Measurements from ENCODE around the gene EXOC6.

Gene EXOC6

DNA sequence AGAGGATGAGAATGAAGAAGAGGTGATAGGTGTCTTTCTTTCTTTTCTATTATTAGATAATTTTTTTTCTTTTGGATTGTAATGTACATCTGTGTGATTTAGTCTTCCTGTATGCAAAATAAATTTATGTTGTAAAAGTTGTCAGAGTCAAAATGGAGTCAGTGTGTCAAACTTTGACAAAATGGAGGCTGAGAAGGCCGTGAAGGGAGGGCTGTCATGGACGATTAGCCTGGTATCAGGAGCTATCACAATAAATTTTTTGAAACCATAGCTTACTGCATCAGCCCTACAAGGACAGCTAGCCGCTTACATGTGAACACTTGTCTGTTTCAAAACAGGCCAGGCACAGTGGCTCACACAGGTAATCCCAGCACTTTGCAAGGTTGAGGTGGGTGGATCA is 67.6 kb downstream of the EXOC6 start:
- in situ Hi-C loops (cut with HindIII; ENCODE audit: low sequenced_read_pairs) = no loop called here
- DNase-seq (ENCODE audit: low read depth) = no peak
- TF ChIP-seq, protein P1, sequence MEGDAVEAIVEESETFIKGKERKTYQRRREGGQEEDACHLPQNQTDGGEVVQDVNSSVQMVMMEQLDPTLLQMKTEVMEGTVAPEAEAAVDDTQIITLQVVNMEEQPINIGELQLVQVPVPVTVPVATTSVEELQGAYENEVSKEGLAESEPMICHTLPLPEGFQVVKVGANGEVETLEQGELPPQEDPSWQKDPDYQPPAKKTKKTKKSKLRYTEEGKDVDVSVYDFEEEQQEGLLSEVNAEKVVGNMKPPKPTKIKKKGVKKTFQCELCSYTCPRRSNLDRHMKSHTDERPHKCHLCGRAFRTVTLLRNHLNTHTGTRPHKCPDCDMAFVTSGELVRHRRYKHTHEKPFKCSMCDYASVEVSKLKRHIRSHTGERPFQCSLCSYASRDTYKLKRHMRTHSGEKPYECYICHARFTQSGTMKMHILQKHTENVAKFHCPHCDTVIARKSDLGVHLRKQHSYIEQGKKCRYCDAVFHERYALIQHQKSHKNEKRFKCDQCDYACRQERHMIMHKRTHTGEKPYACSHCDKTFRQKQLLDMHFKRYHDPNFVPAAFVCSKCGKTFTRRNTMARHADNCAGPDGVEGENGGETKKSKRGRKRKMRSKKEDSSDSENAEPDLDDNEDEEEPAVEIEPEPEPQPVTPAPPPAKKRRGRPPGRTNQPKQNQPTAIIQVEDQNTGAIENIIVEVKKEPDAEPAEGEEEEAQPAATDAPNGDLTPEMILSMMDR (IDR thresholded peaks at IDR 0.05; ENCODE audit: low read depth, low read length, missing control alignments) = no peak
- H3K4me3 ChIP-seq (ENCODE audit: low read depth, low read length) = no peak overlapping the region

DNA sequence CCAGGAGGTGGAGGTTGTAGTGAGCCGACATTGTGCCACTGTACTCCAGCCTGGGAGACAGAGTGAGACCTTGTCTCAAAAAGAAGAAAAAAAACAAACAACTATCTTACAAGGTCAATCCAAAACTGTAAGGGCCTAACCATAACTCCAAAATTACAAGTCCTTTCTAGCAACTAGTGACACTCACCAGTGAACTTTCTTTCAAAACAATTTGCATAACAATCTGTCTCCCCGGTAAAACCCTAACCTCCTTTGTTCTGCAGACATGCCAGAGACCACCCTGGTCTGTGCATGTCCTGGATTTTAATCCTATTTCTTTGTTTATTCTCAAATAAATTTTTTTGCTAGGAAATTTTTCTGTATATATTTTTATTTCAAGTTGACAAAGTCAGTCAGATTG is 68.1 kb downstream of the EXOC6 start:
- no peak for DNase-seq (ENCODE audit: low read depth)
- in situ Hi-C loops (cut with HindIII; ENCODE audit: low sequenced_read_pairs) = no loop called here
- H3K4me3 ChIP-seq (ENCODE audit: low read depth, low read length) = no peak overlapping the region
- TF ChIP-seq, protein P1 (IDR thresholded peaks at IDR 0.05; ENCODE audit: low read depth, low read length, missing control alignments) = no peak

GRCh38 chr10:92918603-92919002 is 70.3 kb downstream of the EXOC6 start:
- in situ Hi-C loops (cut with HindIII; ENCODE audit: low sequenced_read_pairs) = no loop called here
- DNase-seq (ENCODE audit: low read depth) = no peak
- H3K4me3 ChIP-seq (ENCODE audit: low read depth, low read length) = no peak overlapping the region
- TF ChIP-seq, protein P1 (IDR thresholded peaks at IDR 0.05; ENCODE audit: low read depth, low read length, missing control alignments) = no peak

GRCh38 chr10:92920866-92921265 is 72.5 kb downstream of the EXOC6 start:
- in situ Hi-C loops (cut with HindIII; ENCODE audit: low sequenced_read_pairs) = no loop called here
- no peak for DNase-seq (ENCODE audit: low read depth)
- TF ChIP-seq, protein P1 (IDR thresholded peaks at IDR 0.05; ENCODE audit: low read depth, low read length, missing control alignments) = no peak
- no peak overlapping the region for H3K4me3 ChIP-seq (ENCODE audit: low read depth, low read length)

- in situ Hi-C loops (cut with HindIII; ENCODE audit: low sequenced_read_pairs) = no loop called here
- DNase-seq (ENCODE audit: low read depth) = no peak
- no peak overlapping the region for H3K4me3 ChIP-seq (ENCODE audit: low read depth, low read length)
- TF ChIP-seq, protein P1 (IDR thresholded peaks at IDR 0.05; ENCODE audit: low read depth, low read length, missing control alignments) = no peak
Measured at GRCh38 chr10:92923416-92923815, 75.1 kb downstream of the EXOC6 start.

- in situ Hi-C loops (cut with HindIII; ENCODE audit: low sequenced_read_pairs) = loop anchor here (5.0 kb wide), 1 partner anchor 38 kb away; no protein-coding TSS in a partner anchor
- TF ChIP-seq, protein P1 (IDR thresholded peaks at IDR 0.05; ENCODE audit: low read depth, low read length, missing control alignments) = no peak
- H3K4me3 ChIP-seq (ENCODE audit: low read depth, low read length) = no peak overlapping the region
- no peak for DNase-seq (ENCODE audit: low read depth)
Measured at GRCh38 chr10:92929896-92930295, 81.6 kb downstream of the EXOC6 start.

DNA sequence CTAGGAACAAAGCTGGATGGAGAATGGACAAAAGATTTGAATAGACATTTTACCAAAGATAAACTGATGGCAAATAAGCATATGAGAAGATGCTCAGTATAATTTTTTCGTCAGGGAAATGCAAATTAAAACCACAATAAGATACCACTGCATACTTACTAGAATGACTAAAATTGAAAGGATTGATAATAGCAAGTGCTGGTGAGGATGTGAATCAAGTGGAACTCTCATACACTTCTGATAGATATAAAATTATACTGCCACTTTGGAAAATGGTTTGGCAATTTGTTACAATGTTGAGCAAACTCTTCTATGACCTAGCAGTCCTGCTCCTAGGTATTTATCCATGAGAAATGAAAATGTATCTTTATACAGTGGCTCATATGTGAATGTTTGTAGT is 83.3 kb downstream of the EXOC6 start:
- TF ChIP-seq, protein P1 (IDR thresholded peaks at IDR 0.05; ENCODE audit: low read depth, low read length, missing control alignments) = no peak

More for the DNA sequence above, 83.3 kb downstream of the EXOC6 start:
- in situ Hi-C loops (cut with HindIII; ENCODE audit: low sequenced_read_pairs) = no loop called here
- no peak for DNase-seq (ENCODE audit: low read depth)
- H3K4me3 ChIP-seq (ENCODE audit: low read depth, low read length) = no peak overlapping the region
